ENCODE results near the gene UGT1A8. TPM values are rescaled to one million over a fixed set of nuclear protein-coding genes. Genes with fewer than 3 reads are reported as not detected.
"Not testable (repeated sequence)": the region's sequence is repeated elsewhere in the genome, so short reads cannot be mapped to it uniquely, and the experiment has no call there.

Gene UGT1A8
- total RNA-seq, 1 donor from 2014 or later, result not detected

GRCh38 chr2:233584210-233584609 is 33.2 kb upstream of the UGT1A8 start:
- Mint-ChIP-seq H3K36me3 (ENCODE audit: unreplicated experiment) (no peaks in the 10 kb centered on the region), H3K9me3 (ENCODE audit: unreplicated experiment) (no peaks in the 10 kb centered on the region), H3K4me3 (ENCODE audit: unreplicated experiment) (no peak overlapping the region), H3K27ac (ENCODE audit: unreplicated experiment) (no peak overlapping the region), H3K27me3 (ENCODE audit: unreplicated experiment) (peaks cover 34% of the 10 kb centered on the region), H3K4me1 (ENCODE audit: unreplicated experiment) (no peaks in the 10 kb centered on the region)
- DNase-seq (ENCODE audit: extremely low spot score, unreplicated experiment), result no peak
- TF ChIP-seq CTCF (IDR thresholded peaks at IDR 0.05), result no peak

GRCh38 chr2:233588400-233588799 is 29.0 kb upstream of the UGT1A8 start:
- no peak overlapping the region for H3K27ac Mint-ChIP-seq (ENCODE audit: unreplicated experiment)
- H3K27me3 Mint-ChIP-seq (ENCODE audit: unreplicated experiment), result peaks cover 39% of the 10 kb centered on the region
- no peaks in the 10 kb centered on the region for H3K4me1 Mint-ChIP-seq (ENCODE audit: unreplicated experiment)
- DNase-seq (ENCODE audit: extremely low spot score, unreplicated experiment), result no peak
- no peaks in the 10 kb centered on the region for H3K36me3 Mint-ChIP-seq (ENCODE audit: unreplicated experiment)
- no peaks in the 10 kb centered on the region for H3K9me3 Mint-ChIP-seq (ENCODE audit: unreplicated experiment)
- TF ChIP-seq CTCF (IDR thresholded peaks at IDR 0.05), result no peak
- H3K4me3 Mint-ChIP-seq (ENCODE audit: unreplicated experiment), result no peak overlapping the region

GRCh38 chr2:233592706-233593105 is 24.7 kb upstream of the UGT1A8 start:
- H3K36me3 Mint-ChIP-seq (ENCODE audit: unreplicated experiment); DNase-seq (ENCODE audit: extremely low spot score, unreplicated experiment); H3K4me1 Mint-ChIP-seq (ENCODE audit: unreplicated experiment); H3K9me3 Mint-ChIP-seq (ENCODE audit: unreplicated experiment); H3K4me3 Mint-ChIP-seq (ENCODE audit: unreplicated experiment); H3K27ac Mint-ChIP-seq (ENCODE audit: unreplicated experiment): not testable (repeated sequence)
- peaks cover 17% of the 10 kb centered on the region for H3K27me3 Mint-ChIP-seq (ENCODE audit: unreplicated experiment)

- Mint-ChIP-seq H3K4me3 (ENCODE audit: unreplicated experiment) (no peak overlapping the region), H3K27ac (ENCODE audit: unreplicated experiment) (no peak overlapping the region), H3K36me3 (ENCODE audit: unreplicated experiment) (no peaks in the 10 kb centered on the region), H3K4me1 (ENCODE audit: unreplicated experiment) (no peaks in the 10 kb centered on the region), H3K9me3 (ENCODE audit: unreplicated experiment) (no peaks in the 10 kb centered on the region), H3K27me3 (ENCODE audit: unreplicated experiment) (peaks cover 15% of the 10 kb centered on the region)
- TF ChIP-seq CTCF (IDR thresholded peaks at IDR 0.05), result no peak
- DNase-seq (ENCODE audit: extremely low spot score, unreplicated experiment), result no peak
Observed at GRCh38 chr2:233593201-233593600, 24.2 kb upstream of the UGT1A8 start.

GRCh38 chr2:233597522-233597921 is 19.9 kb upstream of the UGT1A8 start:
- H3K27ac Mint-ChIP-seq (ENCODE audit: unreplicated experiment), result no peak overlapping the region
- TF ChIP-seq CTCF (IDR thresholded peaks at IDR 0.05), result no peak
- H3K4me3 Mint-ChIP-seq (ENCODE audit: unreplicated experiment), result no peak overlapping the region
- H3K36me3 Mint-ChIP-seq (ENCODE audit: unreplicated experiment), result no peaks in the 10 kb centered on the region
- H3K27me3 Mint-ChIP-seq (ENCODE audit: unreplicated experiment), result peaks cover 41% of the 10 kb centered on the region
- no peak for DNase-seq (ENCODE audit: extremely low spot score, unreplicated experiment)
- no peaks in the 10 kb centered on the region for H3K4me1 Mint-ChIP-seq (ENCODE audit: unreplicated experiment)
- no peaks in the 10 kb centered on the region for H3K9me3 Mint-ChIP-seq (ENCODE audit: unreplicated experiment)

- Mint-ChIP-seq H3K9me3 (ENCODE audit: unreplicated experiment) (no peaks in the 10 kb centered on the region), H3K36me3 (ENCODE audit: unreplicated experiment) (no peaks in the 10 kb centered on the region), H3K4me3 (ENCODE audit: unreplicated experiment) (no peak overlapping the region), H3K4me1 (ENCODE audit: unreplicated experiment) (no peaks in the 10 kb centered on the region), H3K27me3 (ENCODE audit: unreplicated experiment) (peaks cover 45% of the 10 kb centered on the region), H3K27ac (ENCODE audit: unreplicated experiment) (no peak overlapping the region)
- no peak for DNase-seq (ENCODE audit: extremely low spot score, unreplicated experiment)
- no peak for TF ChIP-seq CTCF (IDR thresholded peaks at IDR 0.05)
Observed at GRCh38 chr2:233598952-233599351, 18.5 kb upstream of the UGT1A8 start.
